ENCODE results near the gene PDK2.
"Not testable (repeated sequence)": the region's sequence is repeated elsewhere in the genome, so short reads cannot be mapped to it uniquely, and the experiment has no call there.

The PDK2 gene

GRCh38 chr17:50058296-50058953, 36.7 kb upstream of the PDK2 start:
- DNase-seq (ENCODE audit: low read depth, low spot score): no peak

DNA sequence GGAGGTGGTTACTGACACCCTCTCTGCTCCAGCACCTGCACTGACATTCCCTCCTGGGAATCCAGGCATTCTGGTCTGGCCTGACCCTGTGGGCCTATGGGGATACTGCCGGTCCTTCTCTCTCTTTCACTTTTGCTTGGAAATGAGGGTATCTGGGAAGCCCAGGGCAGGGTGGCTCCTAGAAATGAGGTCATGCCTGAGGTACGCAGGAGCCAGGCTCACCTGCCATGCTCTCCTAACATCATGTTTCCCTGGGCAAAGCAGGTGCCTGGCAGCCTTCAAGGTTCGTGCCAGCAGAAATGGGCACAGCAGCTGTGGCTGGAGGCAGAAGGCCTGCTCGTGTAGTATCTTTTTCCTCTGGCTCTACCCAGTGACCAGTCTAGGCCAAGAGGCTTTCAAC, 35.9 kb upstream of the PDK2 start:
- DNase-seq (ENCODE audit: low read depth, low spot score): no peak

- no peak for DNase-seq (ENCODE audit: low read depth, low spot score)
Measured at GRCh38 chr17:50059759-50060273, 35.3 kb upstream of the PDK2 start.

- no peak for DNase-seq (ENCODE audit: low read depth, low spot score)
Measured at GRCh38 chr17:50060951-50061712, 34.0 kb upstream of the PDK2 start.

GRCh38 chr17:50061713-50062045, 33.5 kb upstream of the PDK2 start:
- DNase-seq (ENCODE audit: low read depth, low spot score): not testable (repeated sequence)

DNA sequence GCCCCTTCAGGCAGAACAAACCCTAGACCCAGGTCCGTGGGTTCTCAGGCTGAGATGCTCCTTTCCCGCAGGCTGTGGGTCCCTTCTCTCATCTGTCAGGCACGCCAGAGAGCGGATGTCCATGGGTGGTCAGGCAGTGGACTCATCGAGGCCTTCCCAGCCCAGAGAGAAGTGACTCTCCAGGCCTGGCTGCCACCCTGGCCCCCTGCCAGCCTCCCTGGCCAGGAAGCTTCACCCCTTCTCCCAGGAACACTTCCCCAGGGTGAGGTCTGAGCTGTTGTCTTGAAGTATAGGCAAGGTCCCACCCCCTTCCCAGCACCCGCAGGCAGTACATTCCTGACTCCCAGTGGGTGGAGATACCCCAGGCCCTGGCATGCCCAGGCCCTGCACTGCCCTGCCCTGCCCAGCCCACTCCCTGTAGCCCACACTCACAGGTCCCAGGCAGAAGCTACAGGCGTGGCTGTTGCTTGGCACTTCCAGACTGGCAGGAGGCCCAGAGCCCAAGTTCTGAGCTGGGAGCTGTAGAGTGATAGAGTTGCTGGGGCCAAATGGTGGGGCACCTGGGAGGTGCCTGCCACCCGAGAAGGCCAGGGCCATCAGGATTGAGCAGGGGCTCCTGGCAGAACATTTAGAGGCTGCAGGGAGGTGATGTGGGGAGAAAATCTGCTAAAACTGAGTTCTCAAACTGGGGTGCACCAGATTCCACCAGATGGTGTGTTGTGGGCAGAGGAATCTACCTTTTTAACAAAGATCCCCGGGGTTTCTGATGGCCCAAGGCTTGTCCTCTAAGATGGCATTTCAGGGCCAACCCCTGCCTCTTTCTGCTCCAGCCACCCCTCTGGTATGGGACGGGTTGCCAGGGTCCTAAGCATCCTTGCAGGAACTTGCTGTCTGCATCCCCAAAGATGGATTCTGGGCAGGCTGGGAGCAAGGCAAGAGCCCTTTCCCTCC, 32.6 kb upstream of the PDK2 start:
- DNase-seq (ENCODE audit: low read depth, low spot score): peak; percentile 54

- DNase-seq (ENCODE audit: low read depth, low spot score): no peak
Measured at GRCh38 chr17:50063561-50064252, 31.4 kb upstream of the PDK2 start.

GRCh38 chr17:50064253-50065001, 30.7 kb upstream of the PDK2 start:
- DNase-seq (ENCODE audit: low read depth, low spot score): peak; percentile 77

DNA sequence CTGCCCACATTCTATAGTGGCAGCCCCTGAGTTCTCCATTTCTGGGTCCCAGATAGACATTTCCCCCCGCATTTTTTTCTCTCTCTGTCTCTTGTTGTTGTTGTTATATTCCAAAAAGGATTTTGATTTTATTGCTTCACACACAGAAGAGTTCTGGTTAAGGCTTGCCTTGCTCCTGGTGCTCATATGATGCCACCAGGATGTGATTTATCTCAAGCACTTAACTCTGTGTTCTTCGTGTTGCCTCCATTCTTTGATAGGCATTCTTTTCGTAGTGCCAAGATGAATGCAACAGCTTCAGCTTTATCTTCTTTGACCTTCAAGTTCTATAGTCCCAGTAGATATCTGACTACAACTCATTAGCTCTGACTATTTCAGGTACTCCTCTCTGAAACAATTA, 30.1 kb upstream of the PDK2 start:
- DNase-seq (ENCODE audit: low read depth, low spot score): no peak

GRCh38 chr17:50066995-50067394, 28.2 kb upstream of the PDK2 start:
- no peak for DNase-seq (ENCODE audit: low read depth, low spot score)

DNA sequence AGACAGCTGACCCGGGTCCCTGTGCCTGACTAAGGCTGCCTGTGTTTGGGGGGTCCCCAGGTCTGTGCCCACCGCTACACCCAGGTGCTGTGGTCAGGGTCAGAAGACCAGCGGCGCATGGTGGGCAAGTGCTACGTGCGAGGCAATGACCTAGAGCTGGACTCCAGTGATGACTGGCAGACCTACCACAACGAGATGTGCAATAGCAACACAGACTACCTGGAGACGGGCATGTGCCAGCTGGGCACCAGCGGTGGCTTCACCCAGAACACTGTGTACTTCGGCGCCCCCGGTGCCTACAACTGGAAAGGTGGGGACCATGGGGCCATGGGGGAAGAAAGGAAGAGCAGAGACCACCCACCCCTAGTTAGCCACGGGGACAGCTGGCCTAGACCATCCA, 27.2 kb upstream of the PDK2 start:
- DNase-seq (ENCODE audit: low read depth, low spot score): no peak

DNA sequence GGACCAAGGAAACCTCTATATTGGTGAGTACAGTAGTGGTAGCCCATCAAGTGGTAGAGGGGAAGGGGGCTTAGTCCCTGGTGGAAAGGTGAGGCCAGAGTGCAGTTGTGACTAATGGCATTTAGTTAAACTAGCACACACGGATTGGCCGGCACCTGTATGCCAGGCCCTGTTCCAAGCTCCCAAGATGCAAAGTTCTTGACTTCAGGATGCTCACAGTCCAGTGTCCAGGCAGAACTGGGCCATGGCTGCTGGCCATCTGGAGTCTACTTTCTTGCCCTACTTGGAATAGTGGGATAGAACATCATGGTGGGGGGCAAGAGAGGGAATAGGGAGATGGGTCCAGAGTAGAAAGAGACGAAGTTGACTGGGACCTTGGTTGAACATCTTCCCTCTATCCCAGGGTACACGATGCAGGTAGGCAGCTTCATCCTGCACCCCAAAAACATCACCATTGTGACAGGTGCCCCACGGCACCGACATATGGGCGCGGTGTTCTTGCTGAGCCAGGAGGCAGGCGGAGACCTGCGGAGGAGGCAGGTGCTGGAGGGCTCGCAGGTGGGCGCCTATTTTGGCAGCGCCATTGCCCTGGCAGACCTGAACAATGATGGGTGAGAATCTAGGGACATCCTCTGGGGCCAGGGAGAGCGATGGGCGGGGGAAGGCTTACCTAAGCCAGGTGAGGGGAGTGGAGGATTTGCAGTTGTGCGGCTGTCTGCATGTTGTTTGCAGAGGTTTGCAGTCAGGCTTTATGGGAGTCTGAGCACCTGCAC, 24.1 kb upstream of the PDK2 start:
- no peak for DNase-seq (ENCODE audit: low read depth, low spot score)

DNA sequence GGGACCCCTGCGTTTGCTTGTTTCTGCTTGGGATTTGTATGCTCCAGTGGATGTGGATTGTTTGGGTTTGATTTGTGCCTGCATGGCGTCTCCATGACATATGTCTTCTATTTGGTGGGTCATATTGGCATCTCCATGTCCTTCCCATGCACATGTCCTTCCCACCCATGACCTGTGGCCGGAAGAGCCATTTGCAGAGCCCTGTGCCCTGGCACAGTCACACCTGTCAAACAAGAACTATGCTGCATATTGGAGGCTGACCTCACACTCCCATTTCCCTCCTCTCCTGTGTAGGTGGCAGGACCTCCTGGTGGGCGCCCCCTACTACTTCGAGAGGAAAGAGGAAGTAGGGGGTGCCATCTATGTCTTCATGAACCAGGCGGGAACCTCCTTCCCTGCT, 23.5 kb upstream of the PDK2 start:
- DNase-seq (ENCODE audit: low read depth, low spot score): no peak

DNA sequence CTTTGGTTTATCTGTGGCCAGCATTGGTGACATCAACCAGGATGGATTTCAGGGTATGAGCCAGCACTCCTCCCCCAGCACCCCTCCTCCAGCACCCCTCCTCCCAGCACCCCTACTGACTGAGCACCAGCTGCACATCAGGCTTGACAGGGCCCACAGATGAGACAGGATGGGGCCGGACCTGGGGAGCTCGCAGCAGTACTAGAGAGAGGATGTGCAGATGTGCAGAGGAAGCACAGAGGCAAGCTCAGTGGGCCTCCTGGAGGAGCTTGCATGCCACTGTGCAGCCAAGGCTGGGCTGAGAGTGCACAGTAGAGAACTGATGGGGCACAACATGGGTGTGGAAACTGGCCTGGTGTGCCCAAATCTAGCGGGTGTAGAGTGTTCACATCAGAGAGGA, 23.0 kb upstream of the PDK2 start:
- no peak for DNase-seq (ENCODE audit: low read depth, low spot score)

DNA sequence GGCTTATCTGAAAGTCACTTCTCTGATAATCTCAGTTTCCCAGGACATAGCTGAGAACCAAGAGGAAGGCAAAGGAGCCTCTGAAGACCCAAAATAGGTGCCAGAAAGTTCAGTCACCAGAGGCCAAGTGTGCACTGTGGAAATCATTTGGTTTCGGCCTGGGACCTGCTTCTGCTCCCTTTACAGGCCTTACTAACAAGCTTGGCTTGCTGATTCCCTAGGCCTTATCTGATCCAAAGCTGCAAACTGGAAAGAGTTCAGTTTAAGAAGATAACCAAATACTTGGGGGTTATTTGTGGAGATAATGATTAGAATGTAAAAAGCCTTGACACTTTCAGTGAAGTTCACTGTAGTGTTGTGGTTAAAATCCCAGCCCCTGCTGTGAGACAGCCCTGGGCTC, 22.2 kb upstream of the PDK2 start:
- DNase-seq (ENCODE audit: low read depth, low spot score): no peak

DNA sequence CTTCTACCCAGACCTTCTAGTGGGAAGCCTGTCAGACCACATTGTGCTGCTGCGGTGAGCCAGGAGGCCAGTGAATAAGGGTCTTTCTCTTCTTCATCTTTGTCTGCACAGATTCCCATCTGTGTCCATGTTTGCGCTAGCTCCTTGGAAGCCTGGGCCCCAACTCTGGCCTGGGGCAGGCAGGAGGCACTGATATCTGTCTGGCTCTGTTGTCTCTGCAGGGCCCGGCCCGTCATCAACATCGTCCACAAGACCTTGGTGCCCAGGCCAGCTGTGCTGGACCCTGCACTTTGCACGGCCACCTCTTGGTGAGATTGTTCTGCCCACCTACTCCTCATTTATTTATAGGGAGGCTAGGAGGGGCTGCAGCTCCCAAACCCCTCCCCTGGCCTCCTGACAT, 20.9 kb upstream of the PDK2 start:
- DNase-seq (ENCODE audit: low read depth, low spot score): no peak

- no peak for DNase-seq (ENCODE audit: low read depth, low spot score)
Measured at GRCh38 chr17:50075446-50076032, 19.6 kb upstream of the PDK2 start.

- DNase-seq (ENCODE audit: low read depth, low spot score): no peak
Measured at GRCh38 chr17:50076221-50076590, 18.9 kb upstream of the PDK2 start.

DNA sequence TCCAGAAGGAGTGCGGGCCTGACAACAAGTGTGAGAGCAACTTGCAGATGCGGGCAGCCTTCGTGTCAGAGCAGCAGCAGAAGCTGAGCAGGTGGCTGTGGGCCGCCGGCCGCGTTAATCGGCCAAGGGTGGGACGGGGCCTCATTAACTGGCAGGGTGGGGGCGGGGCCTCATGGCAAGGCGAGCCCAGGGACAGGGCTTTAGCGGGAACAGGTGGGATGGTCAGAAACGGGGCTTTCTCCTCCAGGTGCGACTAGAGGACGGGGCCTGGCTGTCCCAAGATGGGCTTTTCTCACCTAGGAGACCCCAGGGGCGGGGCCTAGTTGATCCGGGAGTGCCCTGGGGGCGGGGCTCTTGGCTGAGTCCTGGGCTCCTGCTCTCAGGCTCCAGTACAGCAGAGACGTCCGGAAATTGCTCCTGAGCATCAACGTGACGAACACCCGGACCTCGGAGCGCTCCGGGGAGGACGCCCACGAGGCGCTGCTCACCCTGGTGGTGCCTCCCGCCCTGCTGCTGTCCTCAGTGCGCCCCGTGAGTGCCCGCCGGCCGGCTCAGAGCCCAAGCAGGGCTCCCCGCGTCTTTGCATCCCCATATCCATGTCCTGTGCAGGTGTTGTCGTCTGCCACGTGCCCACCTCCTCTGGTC, 18.4 kb upstream of the PDK2 start:
- DNase-seq (ENCODE audit: low read depth, low spot score): peak; percentile 69

Measured in ELF-1 (cell line).